ENCODE data around the gene CCDC102B.

DNA sequence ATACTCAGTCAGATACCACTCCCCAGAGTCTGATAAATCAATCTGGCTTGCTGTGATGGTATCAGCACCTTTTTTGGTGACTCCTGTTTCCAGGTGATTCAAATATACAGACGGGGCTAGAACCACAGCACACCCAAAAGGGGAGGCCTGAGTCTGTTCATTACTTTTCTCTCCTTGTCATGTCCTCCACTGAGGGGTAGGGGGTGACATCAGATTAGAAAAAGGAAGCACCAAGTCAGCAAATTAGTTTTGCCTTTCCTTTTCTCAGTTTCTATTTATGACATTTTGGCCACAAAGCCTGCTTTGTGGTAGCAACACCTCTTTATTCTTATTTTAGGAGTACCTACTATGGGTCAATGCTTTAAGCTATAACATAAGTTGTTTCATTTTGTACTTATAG lies 127.4 kb downstream of the CCDC102B start:
- TF ChIP-seq, protein P1, sequence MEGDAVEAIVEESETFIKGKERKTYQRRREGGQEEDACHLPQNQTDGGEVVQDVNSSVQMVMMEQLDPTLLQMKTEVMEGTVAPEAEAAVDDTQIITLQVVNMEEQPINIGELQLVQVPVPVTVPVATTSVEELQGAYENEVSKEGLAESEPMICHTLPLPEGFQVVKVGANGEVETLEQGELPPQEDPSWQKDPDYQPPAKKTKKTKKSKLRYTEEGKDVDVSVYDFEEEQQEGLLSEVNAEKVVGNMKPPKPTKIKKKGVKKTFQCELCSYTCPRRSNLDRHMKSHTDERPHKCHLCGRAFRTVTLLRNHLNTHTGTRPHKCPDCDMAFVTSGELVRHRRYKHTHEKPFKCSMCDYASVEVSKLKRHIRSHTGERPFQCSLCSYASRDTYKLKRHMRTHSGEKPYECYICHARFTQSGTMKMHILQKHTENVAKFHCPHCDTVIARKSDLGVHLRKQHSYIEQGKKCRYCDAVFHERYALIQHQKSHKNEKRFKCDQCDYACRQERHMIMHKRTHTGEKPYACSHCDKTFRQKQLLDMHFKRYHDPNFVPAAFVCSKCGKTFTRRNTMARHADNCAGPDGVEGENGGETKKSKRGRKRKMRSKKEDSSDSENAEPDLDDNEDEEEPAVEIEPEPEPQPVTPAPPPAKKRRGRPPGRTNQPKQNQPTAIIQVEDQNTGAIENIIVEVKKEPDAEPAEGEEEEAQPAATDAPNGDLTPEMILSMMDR (IDR thresholded peaks at IDR 0.05; ENCODE audit: poor library complexity, severe bottlenecking), result peak; percentile 51
- TF ChIP-seq TAF1 (IDR thresholded peaks at IDR 0.05; ENCODE audit: low read depth) (no peak), POLR2AphosphoS5 (IDR thresholded peaks at IDR 0.05) (no peak), RAD21 (conservative IDR thresholded peaks at IDR 0.05) (peak; percentile 67), EP300 (conservative IDR thresholded peaks at IDR 0.05; ENCODE audit: poor library complexity, severe bottlenecking) (no peak), REST (IDR thresholded peaks at IDR 0.05; ENCODE audit: borderline replicate concordance) (no peak), SMC3 (conservative IDR thresholded peaks at IDR 0.05; ENCODE audit: poor library complexity) (peak; percentile 67), EZH2 (IDR thresholded peaks at IDR 0.05; ENCODE audit: borderline replicate concordance, insufficient read depth, low read length, poor library complexity, severe bottlenecking) (no peak), MXI1 (conservative IDR thresholded peaks at IDR 0.05; ENCODE audit: poor library complexity, severe bottlenecking) (no peak)

Data from neural cell (in vitro differentiated cells).